Dermis blood vessel endothelial cell (primary cell): ENCODE results near the gene UNC50. TPM values are rescaled to one million over a fixed set of nuclear protein-coding genes. Genes with fewer than 3 reads are reported as not detected.
"Not testable (repeated sequence)": the region's sequence is repeated elsewhere in the genome, so short reads cannot be mapped to it uniquely, and the experiment has no call there.

ENCODE experiments used
- DNase-seq: peaks from one replicate; pipeline ENCODE4 v3.0.0; 2010
- total RNA-seq: library from RNA; depleted of rRNA; stranded (reverse); fragments of >200 nt; gene quantifications from 2 replicates; pipeline ENCODE4 v1.2.3, GENCODE V29; 2014

The UNC50 gene
- total RNA-seq, 1 donor from 2014 or later, result 58.0 TPM

- no peak for DNase-seq
Measured at GRCh38 chr2:98614024-98614739, 5.8 kb downstream of the UNC50 start.

- peak; percentile 36 for DNase-seq
Measured at GRCh38 chr2:98615481-98615880, 7.1 kb downstream of the UNC50 start.

GRCh38 chr2:98617149-98617548 lies 8.8 kb downstream of the UNC50 start:
- DNase-seq, result no peak

- peak; percentile 75 for DNase-seq
Measured at GRCh38 chr2:98623657-98624056, 15.3 kb downstream of the UNC50 start.

GRCh38 chr2:98632351-98632750 lies 24.0 kb downstream of the UNC50 start:
- no peak for DNase-seq

- peak; percentile 48 for DNase-seq
Measured at GRCh38 chr2:98634406-98635092, 26.2 kb downstream of the UNC50 start.

GRCh38 chr2:98637401-98638147 lies 29.2 kb downstream of the UNC50 start:
- no peak for DNase-seq

GRCh38 chr2:98643496-98644100 lies 35.2 kb downstream of the UNC50 start:
- no peak for DNase-seq

- DNase-seq, result no peak
Measured at GRCh38 chr2:98647636-98648035, 39.2 kb downstream of the UNC50 start.

GRCh38 chr2:98648451-98648850 lies 40.1 kb downstream of the UNC50 start:
- DNase-seq, result no peak

- DNase-seq, result peak; percentile 93
Measured at GRCh38 chr2:98649135-98649991, 41.0 kb downstream of the UNC50 start.

GRCh38 chr2:98649992-98650375 lies 41.6 kb downstream of the UNC50 start:
- DNase-seq, result no peak

- DNase-seq, result no peak
Measured at GRCh38 chr2:98650998-98651397, 42.6 kb downstream of the UNC50 start.

GRCh38 chr2:98654699-98655495 lies 46.5 kb downstream of the UNC50 start:
- DNase-seq, result peak; percentile 52

- DNase-seq, result no peak
Measured at GRCh38 chr2:98656800-98657199, 48.4 kb downstream of the UNC50 start.

- DNase-seq, result no peak
Measured at GRCh38 chr2:98658816-98659490, 50.6 kb downstream of the UNC50 start.

GRCh38 chr2:98659491-98659840 lies 51.1 kb downstream of the UNC50 start:
- DNase-seq, result not testable (repeated sequence)

GRCh38 chr2:98663511-98664090 lies 55.2 kb downstream of the UNC50 start:
- no peak for DNase-seq

GRCh38 chr2:98664323-98664722 lies 55.9 kb downstream of the UNC50 start:
- DNase-seq, result no peak

GRCh38 chr2:98665677-98666076 lies 57.3 kb downstream of the UNC50 start:
- DNase-seq, result no peak
